Islet of Langerhans (tissue), 1 donor: ENCODE measurements around the gene SUPT4H1.

ENCODE experiments used
- FAIRE-seq: peaks from one replicate; lab custom pipeline; 2011; peaks lifted over from hg19 to GRCh38; lab: Jason Lieb, UNC

SUPT4H1 gene

DNA sequence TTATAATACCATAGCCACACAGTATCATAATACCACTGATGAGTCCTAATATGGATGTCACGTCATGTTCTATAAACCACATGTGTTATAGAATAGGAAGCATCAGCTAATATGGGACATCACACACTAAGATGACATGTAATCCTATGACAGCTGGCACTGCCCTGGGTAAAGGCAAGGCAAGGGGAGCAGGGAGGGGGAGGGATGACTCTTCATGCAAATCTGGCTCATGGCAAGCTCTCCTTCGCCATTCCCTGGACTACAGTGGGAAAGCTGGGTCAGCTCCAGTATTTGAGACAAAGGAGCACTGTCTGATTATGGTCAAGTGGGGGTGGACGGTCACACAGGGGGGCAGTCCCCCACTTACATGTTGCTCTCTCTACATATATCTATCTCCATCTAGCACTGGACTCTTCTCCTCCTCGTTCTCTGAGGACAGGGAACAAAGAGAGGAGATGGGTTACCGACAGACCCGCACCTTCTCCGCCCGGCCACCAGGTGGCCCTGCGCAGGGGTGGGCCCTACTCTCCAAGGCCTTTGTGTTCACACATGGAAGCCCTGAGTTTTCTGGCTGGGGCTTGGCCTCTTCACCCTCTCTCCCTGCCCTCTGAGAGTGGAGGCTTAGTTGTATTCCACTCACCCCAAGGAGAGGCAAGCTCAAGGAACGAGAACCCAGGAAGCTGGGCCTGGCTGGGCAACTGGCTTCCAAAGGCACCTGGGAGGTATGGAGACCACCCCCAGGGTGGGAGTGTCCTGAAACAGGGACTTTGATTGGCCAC lies 47.8 kb downstream of the SUPT4H1 start:
- FAIRE-seq: no peak

DNA sequence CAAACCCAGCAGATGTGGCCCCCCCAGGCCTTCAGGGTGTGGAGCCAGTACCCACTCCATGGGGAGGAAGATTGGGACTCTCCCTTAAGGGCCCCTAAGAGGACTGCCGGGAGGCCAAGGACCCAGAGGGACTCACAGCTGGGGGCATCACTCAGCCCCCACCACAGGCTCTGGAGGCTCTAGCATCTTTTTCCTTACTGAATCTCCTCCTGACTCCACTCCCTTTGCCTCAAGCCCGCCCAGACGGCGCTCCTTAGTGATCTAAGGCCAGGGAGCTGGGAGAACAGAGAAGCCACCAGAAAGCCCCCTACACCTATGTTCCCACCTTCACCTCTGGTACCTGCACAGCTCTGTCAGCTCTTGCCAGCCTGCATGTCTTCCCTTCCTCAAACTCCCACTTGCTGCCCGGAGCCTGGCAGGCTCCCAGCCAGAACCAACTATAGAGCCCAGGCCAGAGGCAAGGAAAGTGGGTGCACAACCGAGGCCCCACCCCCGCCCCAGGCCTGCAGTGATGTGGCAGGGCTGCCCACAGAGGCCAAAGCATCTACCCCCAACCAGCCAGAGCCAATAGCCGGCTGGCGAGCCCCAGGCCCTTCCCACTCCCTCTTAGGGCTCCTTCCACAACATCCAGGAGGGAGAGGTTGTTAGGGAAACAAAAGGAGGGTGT lies 48.9 kb downstream of the SUPT4H1 start:
- no peak for FAIRE-seq

DNA sequence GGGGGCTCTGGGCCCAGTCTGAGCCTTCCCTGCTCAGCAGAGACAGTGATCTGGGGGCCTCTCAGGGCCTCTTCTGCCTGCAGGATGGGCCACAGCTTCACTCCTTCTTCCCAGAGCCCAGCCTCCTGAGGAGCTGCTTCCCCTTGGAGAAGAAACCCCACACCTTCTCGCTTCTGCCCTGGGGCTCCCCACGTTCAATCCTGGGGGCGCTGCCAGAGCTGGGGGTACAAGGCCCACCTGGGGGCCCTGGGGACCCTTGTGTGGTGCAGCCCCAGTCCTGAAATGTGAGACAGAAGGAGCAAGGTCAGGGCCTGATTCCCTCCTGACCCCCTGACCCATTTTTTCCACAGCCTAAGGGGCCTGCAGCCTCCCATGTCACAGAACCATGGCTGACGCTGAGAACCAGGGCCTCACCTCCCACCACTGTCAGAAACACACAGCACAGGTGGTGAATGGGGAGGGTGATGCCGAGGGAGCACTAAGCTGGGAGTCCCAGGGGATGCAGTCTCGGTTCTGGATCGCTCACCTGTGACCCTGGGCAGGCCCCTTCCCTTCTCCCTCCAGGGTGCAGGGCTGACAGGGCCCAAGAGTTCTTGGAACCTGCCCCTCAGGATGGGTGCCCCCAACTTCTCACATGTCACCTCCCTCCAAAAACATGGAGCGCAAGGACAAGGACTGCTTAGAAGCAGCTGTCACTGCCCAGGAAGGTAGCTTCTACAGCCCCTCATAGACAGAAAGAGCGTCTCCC lies 49.7 kb downstream of the SUPT4H1 start:
- FAIRE-seq: no peak

DNA sequence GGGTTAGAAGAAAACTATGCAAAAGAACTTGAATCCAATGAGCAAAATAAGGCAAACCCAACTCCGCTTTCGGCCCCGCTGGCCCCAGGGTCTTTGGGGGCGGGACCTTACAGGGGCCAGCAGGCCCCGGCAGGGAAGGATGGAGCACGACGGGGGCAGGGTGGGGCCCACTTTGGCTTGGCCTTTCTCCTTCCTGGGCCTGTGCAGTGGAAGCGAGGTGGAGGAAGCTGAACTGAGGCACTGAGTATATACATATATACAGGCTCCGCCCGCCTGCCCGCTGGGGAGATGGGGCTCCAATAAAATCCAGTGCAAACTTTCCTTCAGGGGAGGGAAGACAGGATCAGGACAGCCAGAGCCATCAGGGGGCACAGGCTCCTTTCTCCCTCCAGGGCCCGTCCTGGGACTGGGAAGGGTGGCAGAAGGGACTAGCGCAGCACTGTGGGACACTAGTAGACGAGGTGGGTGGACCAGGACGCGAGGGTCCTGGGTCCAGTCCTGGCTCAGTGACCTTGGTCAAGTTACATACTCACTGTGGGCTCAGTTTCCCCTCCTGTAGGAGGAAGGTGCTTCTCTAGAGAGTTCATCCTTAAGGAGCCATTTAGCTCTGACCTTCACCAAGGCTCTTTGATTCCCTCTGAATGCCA lies 50.4 kb downstream of the SUPT4H1 start:
- no peak for FAIRE-seq

DNA sequence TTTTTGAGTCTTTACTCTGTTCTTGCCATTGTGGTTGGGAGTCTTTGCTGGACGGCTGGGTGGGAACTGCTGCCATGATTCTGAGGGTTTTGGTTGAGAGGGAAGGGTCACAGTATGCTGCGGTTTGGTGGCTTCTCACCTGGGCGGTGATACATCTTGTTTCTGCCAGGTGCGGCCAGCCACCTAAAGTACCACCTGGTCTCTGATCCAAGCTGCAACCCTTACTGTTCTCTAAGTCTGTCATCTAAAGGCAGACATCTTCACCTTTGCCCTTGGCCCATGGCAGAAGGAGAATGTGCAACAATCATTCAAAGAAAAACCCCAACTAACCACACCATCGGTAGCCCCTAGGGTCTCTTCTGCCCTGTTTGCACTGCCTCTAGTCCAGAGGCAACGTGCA lies 51.7 kb downstream of the SUPT4H1 start:
- no peak for FAIRE-seq
